HG02938 (cell line): Measurements from ENCODE around the gene TRUB2.

Experiments
- ATAC-seq: cut with Tn5 transposase; IDR thresholded peaks from one replicate; pipeline ENCODE4 v1.9.1; 2021; ENCODE audit warnings: mild to moderate bottlenecking, moderate library complexity; ENCODE audit not compliant: unreplicated experiment

TRUB2 gene

GRCh38 chr9:128274245-128274644 lies 48.0 kb downstream of the TRUB2 start:
- ATAC-seq: no peak

GRCh38 chr9:128271512-128271911 lies 50.7 kb downstream of the TRUB2 start:
- ATAC-seq: no peak

- ATAC-seq: no peak
These were observed 51.1 kb downstream of the TRUB2 start for GRCh38 chr9:128271112-128271511.

- ATAC-seq: no peak
These were observed 55.2 kb downstream of the TRUB2 start for GRCh38 chr9:128266868-128267590.

GRCh38 chr9:128265348-128265847 lies 56.8 kb downstream of the TRUB2 start:
- no peak for ATAC-seq

GRCh38 chr9:128262687-128263086 lies 59.6 kb downstream of the TRUB2 start:
- no peak for ATAC-seq

GRCh38 chr9:128260340-128260739 lies 61.9 kb downstream of the TRUB2 start:
- no peak for ATAC-seq

GRCh38 chr9:128259156-128259555 lies 63.1 kb downstream of the TRUB2 start:
- ATAC-seq: no peak

- ATAC-seq: no peak
These were observed 63.9 kb downstream of the TRUB2 start for GRCh38 chr9:128258326-128258725.

- ATAC-seq: no peak
These were observed 64.3 kb downstream of the TRUB2 start for GRCh38 chr9:128257907-128258306.

GRCh38 chr9:128257086-128257825 lies 65.0 kb downstream of the TRUB2 start:
- no peak for ATAC-seq
